H1 (cell line): ENCODE results near the gene POLL. TPM values are rescaled to one million over a fixed set of nuclear protein-coding genes. Genes with fewer than 3 reads are reported as not detected.

Experiments used
- SUZ12 ChIP-seq: fragments of 200-600 bp; sonication (generic); IDR thresholded peaks from 2 replicates; pipeline ENCODE4 v1.6.1; 2012; ENCODE audit warnings: mild to moderate bottlenecking, inconsistent platforms, low read length, moderate library complexity, mixed read lengths
- polyA plus RNA-seq, 7 experiments: library from polyadenylated mRNA; depleted of rRNA in 3 of 7; stranded (reverse) in 5 of 7; unstranded in 2 of 7; fragments of >200 nt in 5 of 7; fragments of 200-250 nt in 2 of 7; gene quantifications; 1 replicate in 5 of 7; 2 replicates in 1 of 7; 4 replicates in 1 of 7; pipeline versions ENCODE4 v1.2.1 to v1.2.3, GENCODE V29; 2011 to 2013; ENCODE audit warnings: missing spikeins in 2 of 7, mixed read lengths in 2 of 7
- total RNA-seq: library from RNA; stranded (reverse); fragmentation: NEBNext Ultra II Directional; extraction: Animal tissue kit (Norgen Biotek cat#: 25700); gene quantifications from 2 replicates; pipeline ENCODE4 v1.2.1, GENCODE V29; 2021
- TF ChIP-seq, protein P1 (sequence below): fragments of 300-600 bp; sonication (generic); IDR thresholded peaks from 2 replicates; pipeline ENCODE4 v1.7.1; 2012; ENCODE audit warnings: low read length, moderate library complexity, mild to moderate bottlenecking, inconsistent platforms; ENCODE audit not compliant: insufficient replicate concordance

The POLL gene
- total and polyA plus RNA-seq, 2 of the 8 experiments (the other 6 are each of a cell fraction or from before 2014, with no cell fraction given) = 26.1 to 45.9 TPM

- TF ChIP-seq, protein P1, sequence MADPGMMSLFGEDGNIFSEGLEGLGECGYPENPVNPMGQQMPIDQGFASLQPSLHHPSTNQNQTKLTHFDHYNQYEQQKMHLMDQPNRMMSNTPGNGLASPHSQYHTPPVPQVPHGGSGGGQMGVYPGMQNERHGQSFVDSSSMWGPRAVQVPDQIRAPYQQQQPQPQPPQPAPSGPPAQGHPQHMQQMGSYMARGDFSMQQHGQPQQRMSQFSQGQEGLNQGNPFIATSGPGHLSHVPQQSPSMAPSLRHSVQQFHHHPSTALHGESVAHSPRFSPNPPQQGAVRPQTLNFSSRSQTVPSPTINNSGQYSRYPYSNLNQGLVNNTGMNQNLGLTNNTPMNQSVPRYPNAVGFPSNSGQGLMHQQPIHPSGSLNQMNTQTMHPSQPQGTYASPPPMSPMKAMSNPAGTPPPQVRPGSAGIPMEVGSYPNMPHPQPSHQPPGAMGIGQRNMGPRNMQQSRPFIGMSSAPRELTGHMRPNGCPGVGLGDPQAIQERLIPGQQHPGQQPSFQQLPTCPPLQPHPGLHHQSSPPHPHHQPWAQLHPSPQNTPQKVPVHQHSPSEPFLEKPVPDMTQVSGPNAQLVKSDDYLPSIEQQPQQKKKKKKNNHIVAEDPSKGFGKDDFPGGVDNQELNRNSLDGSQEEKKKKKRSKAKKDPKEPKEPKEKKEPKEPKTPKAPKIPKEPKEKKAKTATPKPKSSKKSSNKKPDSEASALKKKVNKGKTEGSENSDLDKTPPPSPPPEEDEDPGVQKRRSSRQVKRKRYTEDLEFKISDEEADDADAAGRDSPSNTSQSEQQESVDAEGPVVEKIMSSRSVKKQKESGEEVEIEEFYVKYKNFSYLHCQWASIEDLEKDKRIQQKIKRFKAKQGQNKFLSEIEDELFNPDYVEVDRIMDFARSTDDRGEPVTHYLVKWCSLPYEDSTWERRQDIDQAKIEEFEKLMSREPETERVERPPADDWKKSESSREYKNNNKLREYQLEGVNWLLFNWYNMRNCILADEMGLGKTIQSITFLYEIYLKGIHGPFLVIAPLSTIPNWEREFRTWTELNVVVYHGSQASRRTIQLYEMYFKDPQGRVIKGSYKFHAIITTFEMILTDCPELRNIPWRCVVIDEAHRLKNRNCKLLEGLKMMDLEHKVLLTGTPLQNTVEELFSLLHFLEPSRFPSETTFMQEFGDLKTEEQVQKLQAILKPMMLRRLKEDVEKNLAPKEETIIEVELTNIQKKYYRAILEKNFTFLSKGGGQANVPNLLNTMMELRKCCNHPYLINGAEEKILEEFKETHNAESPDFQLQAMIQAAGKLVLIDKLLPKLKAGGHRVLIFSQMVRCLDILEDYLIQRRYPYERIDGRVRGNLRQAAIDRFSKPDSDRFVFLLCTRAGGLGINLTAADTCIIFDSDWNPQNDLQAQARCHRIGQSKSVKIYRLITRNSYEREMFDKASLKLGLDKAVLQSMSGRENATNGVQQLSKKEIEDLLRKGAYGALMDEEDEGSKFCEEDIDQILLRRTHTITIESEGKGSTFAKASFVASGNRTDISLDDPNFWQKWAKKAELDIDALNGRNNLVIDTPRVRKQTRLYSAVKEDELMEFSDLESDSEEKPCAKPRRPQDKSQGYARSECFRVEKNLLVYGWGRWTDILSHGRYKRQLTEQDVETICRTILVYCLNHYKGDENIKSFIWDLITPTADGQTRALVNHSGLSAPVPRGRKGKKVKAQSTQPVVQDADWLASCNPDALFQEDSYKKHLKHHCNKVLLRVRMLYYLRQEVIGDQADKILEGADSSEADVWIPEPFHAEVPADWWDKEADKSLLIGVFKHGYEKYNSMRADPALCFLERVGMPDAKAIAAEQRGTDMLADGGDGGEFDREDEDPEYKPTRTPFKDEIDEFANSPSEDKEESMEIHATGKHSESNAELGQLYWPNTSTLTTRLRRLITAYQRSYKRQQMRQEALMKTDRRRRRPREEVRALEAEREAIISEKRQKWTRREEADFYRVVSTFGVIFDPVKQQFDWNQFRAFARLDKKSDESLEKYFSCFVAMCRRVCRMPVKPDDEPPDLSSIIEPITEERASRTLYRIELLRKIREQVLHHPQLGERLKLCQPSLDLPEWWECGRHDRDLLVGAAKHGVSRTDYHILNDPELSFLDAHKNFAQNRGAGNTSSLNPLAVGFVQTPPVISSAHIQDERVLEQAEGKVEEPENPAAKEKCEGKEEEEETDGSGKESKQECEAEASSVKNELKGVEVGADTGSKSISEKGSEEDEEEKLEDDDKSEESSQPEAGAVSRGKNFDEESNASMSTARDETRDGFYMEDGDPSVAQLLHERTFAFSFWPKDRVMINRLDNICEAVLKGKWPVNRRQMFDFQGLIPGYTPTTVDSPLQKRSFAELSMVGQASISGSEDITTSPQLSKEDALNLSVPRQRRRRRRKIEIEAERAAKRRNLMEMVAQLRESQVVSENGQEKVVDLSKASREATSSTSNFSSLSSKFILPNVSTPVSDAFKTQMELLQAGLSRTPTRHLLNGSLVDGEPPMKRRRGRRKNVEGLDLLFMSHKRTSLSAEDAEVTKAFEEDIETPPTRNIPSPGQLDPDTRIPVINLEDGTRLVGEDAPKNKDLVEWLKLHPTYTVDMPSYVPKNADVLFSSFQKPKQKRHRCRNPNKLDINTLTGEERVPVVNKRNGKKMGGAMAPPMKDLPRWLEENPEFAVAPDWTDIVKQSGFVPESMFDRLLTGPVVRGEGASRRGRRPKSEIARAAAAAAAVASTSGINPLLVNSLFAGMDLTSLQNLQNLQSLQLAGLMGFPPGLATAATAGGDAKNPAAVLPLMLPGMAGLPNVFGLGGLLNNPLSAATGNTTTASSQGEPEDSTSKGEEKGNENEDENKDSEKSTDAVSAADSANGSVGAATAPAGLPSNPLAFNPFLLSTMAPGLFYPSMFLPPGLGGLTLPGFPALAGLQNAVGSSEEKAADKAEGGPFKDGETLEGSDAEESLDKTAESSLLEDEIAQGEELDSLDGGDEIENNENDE = no peak
- TF ChIP-seq SUZ12 = no peak
Observed at GRCh38 chr10:101612086-101612485, 24.0 kb upstream of the POLL start (continued).
